Karpas-422 (cell line): ENCODE measurements around the gene NYAP2. TPM values are rescaled to one million over a fixed set of nuclear protein-coding genes. Genes with fewer than 3 reads are reported as not detected.

Experiments used
- DNase-seq: peaks from one replicate; pipeline ENCODE4 v3.0.0-alpha.2; 2015
- H2AFZ ChIP-seq: fragments of 200-600 bp; sonication (generic); 2 replicates; pipeline ENCODE4 v1.6.1; 2014; ENCODE audit warnings: antibody characterized with exemption, low read length, mixed read lengths
- H3K27ac ChIP-seq: fragments of 200-600 bp; sonication (generic); 2 replicates; pipeline ENCODE4 v1.5.1; 2014; ENCODE audit warnings: mild to moderate bottlenecking, low read length, moderate library complexity
- H3K27me3 ChIP-seq: fragments of 200-600 bp; sonication (generic); 2 replicates; pipeline ENCODE4 v1.6.1; 2014; ENCODE audit warnings: low read length, mixed read lengths
- H3K36me3 ChIP-seq: fragments of 200-600 bp; sonication (generic); 2 replicates; pipeline ENCODE4 v1.6.1; 2014; ENCODE audit warnings: low read length, mixed read lengths; ENCODE audit not compliant: insufficient read depth
- H3K4me1 ChIP-seq: fragments of 200-600 bp; sonication (generic); 2 replicates; pipeline ENCODE4 v1.6.1; 2014; ENCODE audit warnings: mild to moderate bottlenecking, low read length, mixed read lengths
- H3K4me2 ChIP-seq: fragments of 200-600 bp; sonication (generic); 2 replicates; pipeline ENCODE4 v1.6.1; 2014; ENCODE audit warnings: low read length, low read depth, mild to moderate bottlenecking; ENCODE audit not compliant: poor library complexity, severe bottlenecking
- H3K4me3 ChIP-seq: fragments of 200-600 bp; sonication (generic); 2 replicates; pipeline ENCODE4 v1.5.1; 2014; ENCODE audit warnings: mild to moderate bottlenecking, antibody characterized with exemption, low read length, mixed read lengths
- H3K79me2 ChIP-seq: fragments of 200-600 bp; sonication (generic); 2 replicates; pipeline ENCODE4 v1.6.1; 2014; ENCODE audit warnings: mild to moderate bottlenecking, low read length, mixed read lengths
- H3K9ac ChIP-seq: fragments of 200-600 bp; sonication (generic); 2 replicates; pipeline ENCODE4 v1.6.0; 2014; ENCODE audit warnings: low read length
- H3K9me2 ChIP-seq: fragments of 200-600 bp; sonication (generic), shearing (Covaris generic); replicated peaks from 2 replicates; pipeline ENCODE4 v1.6.0; 2014; ENCODE audit warnings: mild to moderate bottlenecking, low read length, moderate library complexity; ENCODE audit not compliant: insufficient read depth
- H3K9me3 ChIP-seq: fragments of 300-700, 200-600 bp; sonication (generic); 2 replicates; pipeline ENCODE4 v1.6.1; 2014; ENCODE audit warnings: low read length, mixed read lengths
- H4K20me1 ChIP-seq: fragments of 200-600 bp; sonication (generic); 2 replicates; pipeline ENCODE4 v1.6.1; 2014; ENCODE audit warnings: mild to moderate bottlenecking, antibody characterized with exemption, low read length, low read depth; ENCODE audit not compliant: insufficient read depth
- total RNA-seq: library from RNA; depleted of rRNA; stranded (reverse); fragments of >200 nt; shearing (Covaris generic); gene quantifications from 2 replicates; pipeline ENCODE4 v1.2.3, GENCODE V29; 2014; ENCODE audit warnings: low replicate concordance

Gene NYAP2
- total RNA-seq, 1 experiment from 2014 or later = not detected

DNA sequence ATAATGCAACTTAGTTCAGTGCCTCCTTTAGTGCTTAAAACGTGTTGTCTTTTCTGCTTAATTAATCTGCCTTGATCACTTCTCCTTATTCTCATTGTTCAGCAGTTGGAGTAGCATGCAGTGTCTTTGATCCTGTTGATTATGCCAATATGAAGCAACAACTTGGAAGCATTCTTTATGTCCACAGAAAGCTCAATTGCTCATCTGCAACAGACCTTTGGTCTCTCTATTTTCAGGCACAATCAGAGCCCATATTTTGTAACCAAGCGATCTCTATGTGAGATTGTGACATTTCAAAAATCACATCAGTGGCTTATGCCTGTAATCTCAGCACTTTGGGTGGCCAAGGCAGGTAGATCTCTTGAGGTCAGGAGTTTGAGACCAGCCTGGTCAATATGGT, 217.3 kb downstream of the NYAP2 start:
- Histone ChIP-seq H3K9me3 (no peaks in the 10 kb centered on the region), H3K79me2 (no peaks in the 10 kb centered on the region), H3K9me2 (no peaks in the 10 kb centered on the region), H3K27ac (no peak overlapping the region), H3K27me3 (no peaks in the 10 kb centered on the region), H3K4me2 (no peak overlapping the region), H2AFZ (no peak overlapping the region), H4K20me1 (no peaks in the 10 kb centered on the region), H3K36me3 (no peaks in the 10 kb centered on the region), H3K9ac (no peak overlapping the region), H3K4me3 (no peak overlapping the region), H3K4me1 (no peaks in the 10 kb centered on the region)
- DNase-seq = no peak

DNA sequence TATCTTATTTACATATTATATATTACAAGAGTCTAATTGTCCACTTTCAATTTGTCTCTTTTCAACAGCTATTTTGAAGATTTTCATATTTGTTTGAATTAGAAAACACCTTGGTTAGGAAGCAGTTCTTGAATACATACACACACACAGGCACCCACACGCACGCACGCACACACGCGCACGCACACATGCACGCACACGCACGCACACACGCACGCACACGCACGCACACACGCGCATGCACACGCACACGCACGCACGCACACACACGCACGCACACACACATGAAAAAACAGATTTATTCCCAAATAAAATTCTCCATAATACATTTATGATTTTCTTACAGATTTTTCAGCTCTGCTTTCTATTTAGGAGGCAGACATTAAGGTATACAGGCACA, 220.7 kb downstream of the NYAP2 start:
- no peaks in the 10 kb centered on the region for H3K9me3 ChIP-seq
- no peaks in the 10 kb centered on the region for H3K4me1 ChIP-seq
- H3K9me2 ChIP-seq = no peaks in the 10 kb centered on the region; the same call in 1 of the 2 replicates
- H3K4me2 ChIP-seq = no peak overlapping the region
- H3K9ac ChIP-seq = no peak overlapping the region
- no peaks in the 10 kb centered on the region for H3K36me3 ChIP-seq
- no peak for DNase-seq
- no peaks in the 10 kb centered on the region for H3K79me2 ChIP-seq
- no peak overlapping the region for H3K27ac ChIP-seq
- H3K27me3 ChIP-seq = no peaks in the 10 kb centered on the region
- H4K20me1 ChIP-seq = no peaks in the 10 kb centered on the region
- H3K4me3 ChIP-seq = no peak overlapping the region
- H2AFZ ChIP-seq = no peak overlapping the region

DNA sequence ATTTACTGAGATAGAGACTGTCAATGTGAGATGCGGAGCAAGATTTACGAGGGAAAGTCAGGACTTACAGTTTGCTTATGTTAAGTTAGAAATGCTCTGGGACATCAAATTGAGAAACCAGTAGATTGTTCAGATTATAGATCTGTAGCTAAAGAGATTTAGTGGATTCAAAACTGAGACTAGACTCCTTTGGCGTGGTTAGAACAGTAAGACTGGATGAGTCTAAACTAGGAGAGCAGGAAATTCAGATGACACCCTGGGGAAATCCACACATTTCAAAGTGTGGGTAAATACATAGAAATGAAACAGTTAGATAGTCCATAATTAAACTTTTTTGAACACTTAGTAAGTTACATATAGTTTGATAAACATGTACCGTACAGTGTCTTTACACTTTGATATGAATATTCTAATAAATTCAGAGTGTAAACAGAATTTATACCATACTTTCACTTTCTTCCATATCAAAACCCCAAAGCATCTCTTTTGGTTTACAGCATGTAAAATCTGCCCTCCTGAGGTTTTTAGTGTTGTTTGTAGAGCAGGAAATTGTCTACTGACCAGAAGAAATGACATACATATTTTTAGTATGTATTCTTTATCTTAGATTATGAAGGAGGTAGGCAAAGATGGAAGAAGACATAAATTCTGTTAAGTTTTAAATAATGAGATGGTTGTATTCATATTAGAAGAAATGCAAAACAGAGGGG, 231.5 kb downstream of the NYAP2 start:
- no peaks in the 10 kb centered on the region for H3K79me2 ChIP-seq

DNA sequence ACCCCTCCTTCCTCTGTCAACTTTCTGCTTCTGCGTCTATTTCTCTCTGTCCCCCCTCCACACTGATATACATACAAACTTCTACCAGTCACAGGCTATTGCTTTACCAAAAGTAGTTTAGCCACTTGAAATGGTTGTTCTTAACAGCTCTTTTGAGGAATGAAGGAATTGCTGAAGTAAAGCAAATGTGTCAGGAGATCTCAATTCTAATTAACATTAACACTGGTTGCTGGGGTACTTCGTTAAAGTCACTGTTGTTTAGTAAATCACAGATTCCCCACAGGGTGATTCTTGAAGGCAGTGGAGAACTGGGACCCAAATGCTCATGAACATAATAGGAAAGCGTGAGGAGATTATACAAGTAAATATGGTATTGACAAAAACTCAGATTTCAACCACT, 232.8 kb downstream of the NYAP2 start:
- Histone ChIP-seq H3K9me2 (no peaks in the 10 kb centered on the region), H4K20me1 (no peaks in the 10 kb centered on the region), H3K9me3 (no peaks in the 10 kb centered on the region), H3K79me2 (no peaks in the 10 kb centered on the region), H3K9ac (no peak overlapping the region), H3K27me3 (no peaks in the 10 kb centered on the region), H3K4me2 (no peak overlapping the region), H3K36me3 (no peaks in the 10 kb centered on the region), H3K27ac (no peak overlapping the region), H3K4me1 (no peaks in the 10 kb centered on the region), H3K4me3 (no peak overlapping the region), H2AFZ (no peak overlapping the region)
- DNase-seq = no peak

More for the DNA sequence above, 231.5 kb downstream of the NYAP2 start:
- no peaks in the 10 kb centered on the region for H3K27me3 ChIP-seq
- H3K9me3 ChIP-seq = no peaks in the 10 kb centered on the region
- no peak overlapping the region for H2AFZ ChIP-seq
- no peak overlapping the region for H3K4me3 ChIP-seq
- no peak overlapping the region for H3K4me2 ChIP-seq
- H3K36me3 ChIP-seq = no peaks in the 10 kb centered on the region
- no peak overlapping the region for H3K9ac ChIP-seq
- no peak overlapping the region for H3K27ac ChIP-seq
- H3K4me1 ChIP-seq = no peaks in the 10 kb centered on the region
- H3K9me2 ChIP-seq = no peaks in the 10 kb centered on the region
- H4K20me1 ChIP-seq = no peaks in the 10 kb centered on the region
- DNase-seq = no peak

DNA sequence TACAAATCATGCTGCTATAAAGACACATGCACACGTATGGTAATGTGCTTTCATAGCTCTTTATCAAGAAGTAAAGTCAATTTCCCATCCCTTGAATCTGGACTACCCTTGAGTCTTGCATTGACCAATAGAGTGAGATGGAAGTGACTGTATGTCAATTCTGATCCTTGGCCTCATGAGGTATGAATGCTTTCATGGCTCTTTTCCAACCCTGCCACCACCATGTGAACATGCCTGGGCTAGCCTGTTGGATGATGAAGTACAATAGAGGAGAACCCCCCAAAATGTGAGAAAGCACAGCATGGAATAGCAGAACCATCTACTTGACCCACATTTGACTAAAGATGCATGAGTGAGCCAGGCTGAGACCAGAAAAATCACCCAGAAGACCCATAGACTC, 237.0 kb downstream of the NYAP2 start:
- Histone ChIP-seq H4K20me1 (no peaks in the 10 kb centered on the region), H3K27me3 (no peaks in the 10 kb centered on the region), H3K4me2 (no peak overlapping the region), H3K27ac (no peak overlapping the region), H3K9me3 (no peaks in the 10 kb centered on the region), H3K79me2 (no peaks in the 10 kb centered on the region), H3K36me3 (no peaks in the 10 kb centered on the region), H3K4me3 (no peak overlapping the region), H3K9ac (no peak overlapping the region), H3K9me2 (no peaks in the 10 kb centered on the region), H3K4me1 (no peaks in the 10 kb centered on the region), H2AFZ (no peak overlapping the region)
- DNase-seq = no peak

DNA sequence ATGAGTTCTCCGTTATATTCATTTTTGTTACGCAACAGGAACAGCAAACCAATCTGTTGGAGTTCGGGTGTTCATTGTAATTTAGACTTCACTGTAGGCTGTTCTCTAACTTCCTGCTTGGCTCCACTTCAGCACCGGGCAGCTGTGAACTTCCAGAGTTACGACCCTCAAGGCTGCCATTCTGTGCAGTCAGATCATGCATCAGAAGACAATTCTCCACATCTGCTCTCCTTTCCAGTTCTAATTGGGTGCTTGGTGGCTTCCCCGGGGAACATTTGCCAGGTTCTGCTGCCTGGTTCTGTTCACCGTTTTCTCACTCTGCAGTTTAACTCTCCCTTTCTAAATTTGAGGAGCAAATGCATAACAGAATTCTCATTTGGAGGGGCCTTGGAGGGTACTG, 237.7 kb downstream of the NYAP2 start:
- no peak overlapping the region for H3K27ac ChIP-seq
- no peak overlapping the region for H3K4me2 ChIP-seq
- no peak for DNase-seq
- no peak overlapping the region for H3K4me3 ChIP-seq
- no peaks in the 10 kb centered on the region for H3K9me2 ChIP-seq
- no peaks in the 10 kb centered on the region for H3K4me1 ChIP-seq
- H3K27me3 ChIP-seq = no peaks in the 10 kb centered on the region
- H3K9ac ChIP-seq = no peak overlapping the region
- H3K9me3 ChIP-seq = no peaks in the 10 kb centered on the region
- H2AFZ ChIP-seq = no peak overlapping the region
- no peaks in the 10 kb centered on the region for H3K36me3 ChIP-seq
- H4K20me1 ChIP-seq = no peaks in the 10 kb centered on the region
- no peaks in the 10 kb centered on the region for H3K79me2 ChIP-seq

DNA sequence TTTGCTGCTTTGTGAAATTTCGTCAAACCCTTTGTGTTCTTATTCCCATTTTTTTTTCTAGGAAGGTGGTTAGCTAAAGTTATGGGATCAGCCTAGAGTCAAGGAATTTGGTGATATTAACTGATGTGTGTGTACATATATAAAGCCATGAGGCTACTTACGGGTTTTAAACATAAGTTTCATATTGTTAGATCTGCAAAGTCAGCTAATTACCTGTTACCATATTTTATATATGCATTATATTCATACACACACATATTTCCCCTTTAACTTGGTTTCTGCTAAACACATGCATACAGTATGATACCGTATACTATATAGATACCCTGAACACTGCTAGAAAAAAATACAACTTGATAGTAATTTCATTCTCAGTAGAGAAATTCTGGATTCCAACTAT, 241.0 kb downstream of the NYAP2 start:
- H3K27me3 ChIP-seq = no peaks in the 10 kb centered on the region
- no peak overlapping the region for H3K9ac ChIP-seq
- H3K9me3 ChIP-seq = no peaks in the 10 kb centered on the region
- DNase-seq = no peak
- no peak overlapping the region for H2AFZ ChIP-seq
- no peaks in the 10 kb centered on the region for H3K9me2 ChIP-seq
- no peaks in the 10 kb centered on the region for H3K79me2 ChIP-seq
- H3K4me1 ChIP-seq = no peaks in the 10 kb centered on the region
- no peak overlapping the region for H3K4me2 ChIP-seq
- H3K27ac ChIP-seq = no peak overlapping the region
- no peaks in the 10 kb centered on the region for H3K36me3 ChIP-seq
- no peaks in the 10 kb centered on the region for H4K20me1 ChIP-seq
- H3K4me3 ChIP-seq = no peak overlapping the region

DNA sequence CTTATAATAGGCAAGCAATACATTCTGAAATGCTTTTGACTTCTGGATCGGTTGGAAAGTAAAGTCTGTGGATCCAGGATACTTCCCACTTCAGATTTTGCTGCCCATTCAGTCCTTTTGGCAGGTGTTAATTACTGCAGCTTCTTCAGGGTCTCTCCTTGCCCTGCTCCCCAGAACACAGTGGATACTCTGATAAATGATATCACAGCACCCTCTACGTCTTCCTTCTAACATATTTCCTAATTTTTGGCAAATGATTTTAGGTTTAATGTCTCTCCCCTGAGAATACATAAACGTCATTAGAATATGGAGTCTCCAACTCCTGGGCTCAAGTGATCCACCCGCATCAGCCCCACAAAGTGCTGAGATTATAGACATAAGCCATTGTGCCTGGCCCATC, 249.8 kb downstream of the NYAP2 start:
- no peak overlapping the region for H3K4me2 ChIP-seq
- H3K4me1 ChIP-seq = no peaks in the 10 kb centered on the region
- H3K36me3 ChIP-seq = no peaks in the 10 kb centered on the region
- no peak for DNase-seq
- no peaks in the 10 kb centered on the region for H3K27me3 ChIP-seq
- no peaks in the 10 kb centered on the region for H3K79me2 ChIP-seq
- H4K20me1 ChIP-seq = no peaks in the 10 kb centered on the region
- no peak overlapping the region for H3K9ac ChIP-seq
- no peak overlapping the region for H2AFZ ChIP-seq
- no peaks in the 10 kb centered on the region for H3K9me2 ChIP-seq
- no peak overlapping the region for H3K27ac ChIP-seq
- H3K4me3 ChIP-seq = no peak overlapping the region
- no peaks in the 10 kb centered on the region for H3K9me3 ChIP-seq
